Activated effector memory CD4-positive, alpha-beta T cell treated with anti-CD3 and anti-CD28 coated beads, Interleukin-2, amount 50 U/mL, for 16 hours (primary cell): ENCODE results near the gene HOXA11.

Experiments
- DNase-seq: peaks from one replicate; pipeline ENCODE4 v3.0.0-alpha.2; 2020

The HOXA11 gene

GRCh38 chr7:27205325-27206280 is 20.6 kb upstream of the HOXA11 start:
- no peak for DNase-seq

- no peak for DNase-seq
Measured at GRCh38 chr7:27204851-27205322, 19.9 kb upstream of the HOXA11 start.

- DNase-seq, result no peak
Measured at GRCh38 chr7:27203964-27204594, 19.0 kb upstream of the HOXA11 start.

- DNase-seq, result no peak
Measured at GRCh38 chr7:27203365-27203953, 18.4 kb upstream of the HOXA11 start.

DNA sequence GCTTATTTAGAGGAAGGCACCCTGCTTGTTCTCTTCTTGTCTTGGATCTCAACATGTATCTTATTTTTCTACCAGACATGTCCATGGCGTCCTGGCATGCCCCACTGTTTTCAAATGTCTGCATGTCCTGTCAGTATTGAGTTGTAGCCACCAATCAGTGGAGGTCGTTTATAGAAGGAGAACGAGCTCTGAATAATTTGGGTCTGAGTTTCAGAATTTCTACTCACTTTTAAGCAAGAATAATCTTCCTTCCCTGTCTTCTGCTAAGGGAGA is 17.8 kb upstream of the HOXA11 start:
- no peak for DNase-seq

GRCh38 chr7:27202018-27202861 is 17.2 kb upstream of the HOXA11 start:
- no peak for DNase-seq

- DNase-seq, result no peak
Measured at GRCh38 chr7:27201580-27202017, 16.6 kb upstream of the HOXA11 start.

DNA sequence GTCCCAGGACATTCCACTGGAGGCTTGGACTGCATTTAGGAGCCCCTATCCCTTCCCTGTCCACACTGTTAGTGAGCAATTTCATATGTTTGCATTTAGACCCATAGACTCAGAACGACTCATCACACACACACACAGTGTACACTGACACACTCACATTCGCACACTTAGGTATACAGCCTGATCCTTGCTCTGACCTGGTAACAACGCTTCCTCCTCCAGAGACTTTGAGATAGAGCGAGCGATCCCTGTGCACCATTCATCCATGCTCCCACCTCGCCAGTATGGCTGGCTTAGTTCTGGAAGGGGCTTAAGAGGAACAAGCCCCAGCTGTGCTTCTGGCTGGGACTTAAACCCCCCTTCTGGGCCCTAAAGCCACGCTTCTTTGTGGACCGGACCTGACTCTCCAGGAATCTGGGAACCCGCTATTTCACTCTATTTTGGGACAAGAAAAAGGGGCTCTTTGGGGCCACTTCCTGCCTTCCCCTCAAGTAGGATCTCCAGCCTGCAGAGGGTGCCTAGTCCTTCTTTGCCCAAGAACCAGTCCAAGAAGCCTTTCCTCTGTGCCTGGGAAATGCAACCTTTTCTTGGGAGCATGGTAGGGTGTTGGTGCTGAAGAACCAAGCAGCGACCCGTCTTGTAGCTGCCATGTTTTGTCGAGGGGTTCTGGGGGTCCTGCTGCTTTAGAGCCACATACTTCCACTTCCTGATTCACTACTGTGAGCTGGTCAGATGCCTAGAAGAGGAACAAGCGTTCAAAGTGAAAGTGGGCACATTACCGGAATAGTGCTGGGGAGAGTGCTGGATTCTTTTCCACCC is 15.9 kb upstream of the HOXA11 start:
- no peak for DNase-seq

GRCh38 chr7:27199849-27200760 is 15.1 kb upstream of the HOXA11 start, which contains the start of gene HOXA13:
Gene HOXA13, minus strand, starts transcription at chr7:27200091. Its CDS starts 14 bp downstream, at chr7:27200077.
- no peak for DNase-seq

GRCh38 chr7:27198871-27199801 is 14.1 kb upstream of the HOXA11 start:
- no peak for DNase-seq

- no peak for DNase-seq
Measured at GRCh38 chr7:27198138-27198841, 13.3 kb upstream of the HOXA11 start.

GRCh38 chr7:27197137-27198042 is 12.4 kb upstream of the HOXA11 start:
- DNase-seq, result no peak

GRCh38 chr7:27196287-27196767 is 11.3 kb upstream of the HOXA11 start:
- DNase-seq, result peak; percentile 93

GRCh38 chr7:27194686-27195379 is 9.8 kb upstream of the HOXA11 start:
- no peak for DNase-seq

- no peak for DNase-seq
Measured at GRCh38 chr7:27194002-27194352, 8.9 kb upstream of the HOXA11 start.

DNA sequence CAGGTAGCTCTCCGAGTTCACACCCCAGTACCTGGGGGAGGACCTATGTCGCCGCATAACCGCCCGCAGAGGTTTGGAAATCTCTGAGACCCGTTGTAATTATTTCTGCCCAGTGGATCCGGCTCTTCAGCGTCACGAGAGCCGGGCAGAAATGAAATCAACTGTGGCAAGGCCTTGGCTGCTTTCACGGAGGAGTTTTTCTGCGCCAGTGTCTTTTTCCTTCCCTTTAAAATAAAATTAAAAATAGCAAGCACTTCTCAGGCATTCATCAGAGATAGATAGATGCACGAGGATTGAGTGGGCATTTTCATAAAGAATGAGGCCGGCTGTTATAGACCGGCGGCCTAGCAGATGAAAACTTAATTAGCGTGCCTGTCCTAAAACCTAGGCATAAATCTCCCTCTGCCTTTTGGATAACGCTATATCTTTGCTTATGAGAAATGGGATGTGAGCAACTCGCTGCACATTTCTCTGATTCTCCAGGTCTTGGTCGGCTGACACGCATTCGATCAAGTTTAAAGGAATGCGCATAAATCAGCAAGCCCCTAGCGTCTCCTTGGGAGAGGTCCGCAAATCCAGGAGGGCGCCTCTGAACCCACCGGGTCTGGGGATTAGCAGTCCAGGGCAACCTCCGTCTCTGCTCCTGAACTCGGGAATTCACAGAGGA is 8.4 kb upstream of the HOXA11 start:
- peak; percentile 30 for DNase-seq
